Calu3 (cell line): ENCODE measurements around the gene RNU11. TPM values are rescaled to one million over a fixed set of nuclear protein-coding genes. Genes with fewer than 3 reads are reported as not detected.

Experiments used
- BruUV-seq: library from RNA; stranded (reverse); fragments of 400-500 nt; replicated peaks from 2 replicates; lab custom pipeline; 2021; lab: Mats Ljungman, UMichigan
- CTCF ChIA-PET: fragments of 300-600 bp; sonication (Branson Sonifier 250); formaldehyde crosslinking; loops from one replicate; lab custom pipeline; 2022; ENCODE audit warnings: antibody characterized with exemption; lab: Charles Lee
- DNase-seq: peaks from one replicate; pipeline ENCODE4 v3.0.0; 2022
- H3K27ac Mint-ChIP-seq: one replicate; pipeline ENCODE4 v1.8.0; 2022; ENCODE audit warnings: mixed read lengths; ENCODE audit not compliant: unreplicated experiment
- H3K27me3 Mint-ChIP-seq: one replicate; pipeline ENCODE4 v1.8.0; 2022; ENCODE audit warnings: mixed read lengths; ENCODE audit not compliant: unreplicated experiment
- H3K36me3 Mint-ChIP-seq: one replicate; pipeline ENCODE4 v1.8.0; 2022; ENCODE audit warnings: mild to moderate bottlenecking, moderate library complexity, mixed read lengths; ENCODE audit not compliant: insufficient read depth, unreplicated experiment
- H3K4me1 Mint-ChIP-seq: one replicate; pipeline ENCODE4 v1.8.0; 2022; ENCODE audit warnings: mild to moderate bottlenecking, low read depth, mixed read lengths; ENCODE audit not compliant: unreplicated experiment
- H3K4me3 Mint-ChIP-seq: one replicate; pipeline ENCODE4 v1.8.0; 2022; ENCODE audit warnings: mild to moderate bottlenecking, low read depth, moderate library complexity, mixed read lengths; ENCODE audit not compliant: unreplicated experiment
- H3K9me3 Mint-ChIP-seq: one replicate; pipeline ENCODE4 v1.8.0; 2022; ENCODE audit warnings: low read depth, mixed read lengths; ENCODE audit not compliant: unreplicated experiment
- CTCF ChIP-seq: fragments of 200-600 bp; IDR thresholded peaks from one replicate; pipeline ENCODE4 v1.8.0; 2022; ENCODE audit warnings: antibody characterized with exemption; ENCODE audit not compliant: unreplicated experiment
- intact Hi-C: fragments of 100-400 bp; cut with micrococcal nuclease; formaldehyde crosslinking; loops from one replicate; pipeline ENCODE4 v1.10.0; 2022; ENCODE audit not compliant: unreplicated experiment
- total RNA-seq: library from RNA; stranded (reverse); gene quantifications from 2 replicates; pipeline ENCODE4 v1.2.3, GENCODE V29; 2022

Gene RNU11
- total RNA-seq, 1 experiment from 2014 or later, result not detected

DNA sequence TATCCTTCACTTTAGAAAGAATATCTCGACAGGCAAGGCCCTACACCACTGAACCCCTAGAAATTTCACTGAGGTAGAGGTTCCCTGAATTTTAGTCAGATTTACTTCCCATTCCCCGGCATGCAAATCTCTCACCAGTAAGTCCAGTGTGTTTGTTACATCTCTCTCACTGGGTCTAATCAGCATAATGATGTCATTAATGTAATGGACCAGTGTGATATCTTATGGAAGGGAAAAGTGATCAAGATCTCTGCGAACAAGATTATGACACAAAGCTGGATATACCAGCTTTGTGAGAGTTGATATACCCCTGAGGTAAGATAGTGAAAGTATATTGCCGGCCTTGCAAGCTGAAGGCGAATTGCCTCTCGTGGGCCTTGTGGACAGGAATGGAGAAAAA, 7.9 kb downstream of the RNU11 start:
- no peak for TF ChIP-seq CTCF
- Mint-ChIP-seq H3K9me3 (no peaks in the 10 kb centered on the region), H3K36me3 (no peaks in the 10 kb centered on the region), H3K27ac (no peak overlapping the region), H3K27me3 (no peaks in the 10 kb centered on the region), H3K4me1 (no peaks in the 10 kb centered on the region), H3K4me3 (no peak overlapping the region)
- intact Hi-C loops, result no loop called here
- CTCF ChIA-PET, result no interaction called here
- DNase-seq, result no peak
- BruUV-seq, result no TSS peak

- CTCF ChIA-PET, result no interaction called here
- no peaks in the 10 kb centered on the region for H3K4me1 Mint-ChIP-seq
- TF ChIP-seq CTCF, result no peak
- BruUV-seq, result no TSS peak
- intact Hi-C loops, result no loop called here
- no peaks in the 10 kb centered on the region for H3K9me3 Mint-ChIP-seq
- no peak overlapping the region for H3K4me3 Mint-ChIP-seq
- no peak overlapping the region for H3K27ac Mint-ChIP-seq
- peaks cover 1% of the 10 kb centered on the region for H3K36me3 Mint-ChIP-seq
- peaks cover 13% of the 10 kb centered on the region for H3K27me3 Mint-ChIP-seq
- no peak for DNase-seq
Measured at GRCh38 chr1:28663871-28664470, 15.6 kb downstream of the RNU11 start.

GRCh38 chr1:28666806-28667205, 18.4 kb downstream of the RNU11 start:
- no TSS peak for BruUV-seq
- Mint-ChIP-seq H3K27ac (no peak overlapping the region), H3K27me3 (peaks cover 13% of the 10 kb centered on the region), H3K36me3 (peaks cover 10% of the 10 kb centered on the region), H3K9me3 (no peaks in the 10 kb centered on the region), H3K4me3 (no peak overlapping the region), H3K4me1 (peaks cover 9% of the 10 kb centered on the region)
- TF ChIP-seq CTCF, result no peak
- CTCF ChIA-PET, result no interaction called here
- intact Hi-C loops, result no loop called here
- DNase-seq, result no peak

DNA sequence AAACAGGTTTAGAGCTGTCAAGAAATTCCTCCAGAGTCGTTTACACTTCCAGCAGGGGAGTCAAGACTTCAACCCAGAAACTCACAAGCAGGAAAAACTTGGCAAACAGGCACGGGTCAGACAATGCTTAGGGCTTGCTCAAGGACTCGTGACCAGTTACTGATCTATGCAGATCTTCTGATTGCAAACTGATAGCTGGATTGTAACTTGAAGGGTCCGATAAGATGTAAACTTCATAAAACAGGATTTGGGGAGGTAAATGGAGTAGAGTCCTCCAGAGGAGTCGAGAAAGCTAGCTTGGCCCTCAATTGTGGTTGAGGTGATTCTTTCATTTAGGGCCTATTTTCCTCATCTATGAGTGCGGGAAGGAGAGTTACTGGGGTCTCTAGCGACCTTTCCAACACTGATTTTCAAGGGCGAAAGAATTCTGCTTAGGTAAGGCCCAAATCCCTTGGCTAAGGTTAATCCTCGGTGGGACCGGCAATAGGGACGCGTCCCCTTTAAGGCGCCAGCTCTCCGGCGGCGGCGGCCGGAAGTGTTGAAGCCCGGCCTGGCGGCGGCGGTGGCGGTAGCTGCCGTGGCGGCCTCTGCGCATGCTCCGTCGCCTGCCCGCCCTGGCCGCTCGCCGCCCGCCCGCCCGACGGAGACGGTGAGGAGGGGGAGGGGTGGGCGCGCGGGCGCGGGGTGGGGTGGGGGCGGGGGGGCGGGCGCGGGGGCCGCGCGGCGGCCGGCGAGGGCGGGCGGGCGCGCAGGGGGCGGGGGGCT, 20.0 kb downstream of the RNU11 start, which contains the start of gene GMEB1:
Gene GMEB1, plus strand, starts transcription at position 594 of the 765 bp plus-strand sequence. CDS start 14,829 bp downstream, outside the sequence.
- peaks cover 13% of the 10 kb centered on the region for H3K27me3 Mint-ChIP-seq
- H3K9me3 Mint-ChIP-seq, result no peaks in the 10 kb centered on the region
- peak; percentile 89 for DNase-seq
- H3K4me3 Mint-ChIP-seq, result peak within 1 kb of the TSS; percentile 84
- no peak for TF ChIP-seq CTCF
- intact Hi-C loops, result no loop called here
- CTCF ChIA-PET, result interaction anchor here (0.6 to 1.8 kb wide), 5 partner anchors 9 to 68 kb away, joined by 3 to 7 read pairs (median 4); partner anchors contain the start of genes RNU11, TAF12 and YTHDF2
- no TSS peak for BruUV-seq
- H3K27ac Mint-ChIP-seq, result peak within 1 kb of the TSS; percentile 79
- H3K4me1 Mint-ChIP-seq, result peaks cover 9% of the 10 kb centered on the region
- H3K36me3 Mint-ChIP-seq, result peaks cover 10% of the 10 kb centered on the region
